ENCODE results near the gene CAPN10. TPM values are rescaled to one million over a fixed set of nuclear protein-coding genes. Genes with fewer than 3 reads are reported as not detected.
A peak's percentile ranks its signal among the peaks of the same experiment; 100 is the strongest.
"Not testable (repeated sequence)": the region's sequence is repeated elsewhere in the genome, so short reads cannot be mapped to it uniquely, and the experiment has no call there.

Gene CAPN10
- polyA plus RNA-seq (ENCODE audit: insufficient read length in 3 of 3), result 10 to 100 TPM; 30.9 to 37.6 (median 34.7) TPM
- long read RNA-seq, donor 1, partial matches to known transcripts, result 5 of 7 reads
- long read RNA-seq, donor 1, other reads (novel, unspliced or antisense), result 0 of 7 reads
- long read RNA-seq, donor 2, partial matches to known transcripts, result 5 of 7 reads
- long read RNA-seq, donor 2, other reads (novel, unspliced or antisense), result 0 of 7 reads
- long read RNA-seq, donor 3, result 0 reads
- long read RNA-seq, donor 4, partial matches to known transcripts, result 0 of 3 reads
- long read RNA-seq, donor 4, other reads (novel, unspliced or antisense), result 0 of 3 reads
- long read RNA-seq, donor 5, result 0 reads
- long read RNA-seq, donor 6, partial matches to known transcripts, result 5 of 7 reads
- long read RNA-seq, donor 6, other reads (novel, unspliced or antisense), result 0 of 7 reads
- long read RNA-seq, donor 7, partial matches to known transcripts, result 7 of 14 reads
- long read RNA-seq, donor 7, other reads (novel, unspliced or antisense), result 0 of 14 reads
- long read RNA-seq, donor 8, partial matches to known transcripts, result 0 of 1 reads
- long read RNA-seq, donor 8, other reads (novel, unspliced or antisense), result 0 of 1 reads
- long read RNA-seq, donor 9, partial matches to known transcripts, result 5 of 6 reads
- long read RNA-seq, donor 9, other reads (novel, unspliced or antisense), result 0 of 6 reads
- long read RNA-seq, donor 10, partial matches to known transcripts, result 0 of 4 reads
- long read RNA-seq, donor 10, other reads (novel, unspliced or antisense), result 0 of 4 reads
- long read RNA-seq, donor 11, partial matches to known transcripts, result 0 of 2 reads
- long read RNA-seq, donor 11, other reads (novel, unspliced or antisense), result 0 of 2 reads
- long read RNA-seq, donor 12, partial matches to known transcripts, result 8 of 12 reads
- long read RNA-seq, donor 12, other reads (novel, unspliced or antisense), result 0 of 12 reads
- long read RNA-seq, donor 13, partial matches to known transcripts, result 0 of 1 reads
- long read RNA-seq, donor 13, other reads (novel, unspliced or antisense), result 0 of 1 reads
- long read RNA-seq, donor 14, result 0 reads
- long read RNA-seq, donor 15, partial matches to known transcripts, result 0 of 3 reads
- long read RNA-seq, donor 15, other reads (novel, unspliced or antisense), result 0 of 3 reads
- long read RNA-seq, donor 16, result 0 reads

GRCh38 chr2:240586198-240586918 is at the start of gene CAPN10:
Gene CAPN10, plus strand, starts transcription at chr2:240586734. Its CDS starts 178 bp downstream, at chr2:240586912.
- DNase-seq, result peak; percentile 94

GRCh38 chr2:240538031-240538780 is 48.3 kb upstream of the CAPN10 start:
- DNase-seq, result no peak

- not testable (repeated sequence) for DNase-seq
Observed at GRCh38 chr2:240539101-240539500, 47.4 kb upstream of the CAPN10 start.

- peak; percentile 54 for DNase-seq
Observed at GRCh38 chr2:240539906-240540305, 46.6 kb upstream of the CAPN10 start.

GRCh38 chr2:240551288-240551687 is 35.2 kb upstream of the CAPN10 start:
- no peak for DNase-seq

GRCh38 chr2:240551811-240552210 is 34.7 kb upstream of the CAPN10 start:
- DNase-seq, result no peak

- no peak for DNase-seq
Observed at GRCh38 chr2:240553956-240554480, 32.5 kb upstream of the CAPN10 start.

- no peak for DNase-seq
Observed at GRCh38 chr2:240554767-240555493, 31.6 kb upstream of the CAPN10 start.

GRCh38 chr2:240555541-240556250 is 30.8 kb upstream of the CAPN10 start:
- no peak for DNase-seq

GRCh38 chr2:240556553-240557100 is 29.9 kb upstream of the CAPN10 start:
- DNase-seq, result peak; percentile 64

GRCh38 chr2:240557101-240557751 is 29.3 kb upstream of the CAPN10 start:
- DNase-seq, result no peak

- peak; percentile 74 for DNase-seq
Observed at GRCh38 chr2:240557808-240558207, 28.7 kb upstream of the CAPN10 start, which contains the start of gene ANKMY1. Gene ANKMY1, minus strand, starts transcription at chr2:240557988. Its CDS starts 653 bp downstream, at chr2:240557335.

GRCh38 chr2:240558236-240558761 is 28.2 kb upstream of the CAPN10 start:
- DNase-seq, result no peak

GRCh38 chr2:240559286-240559685 is 27.2 kb upstream of the CAPN10 start:
- DNase-seq, result no peak

GRCh38 chr2:240560084-240560479 is 26.5 kb upstream of the CAPN10 start, which contains the start of gene DUSP28:
Gene DUSP28, plus strand, starts transcription at chr2:240560357. Its CDS starts 328 bp downstream, at chr2:240560685.
- DNase-seq, result peak; percentile 80

GRCh38 chr2:240560480-240561324 is 25.8 kb upstream of the CAPN10 start:
- DNase-seq, result peak; percentile 98
